ENCODE results near the gene KAT8. TPM values are rescaled to one million over a fixed set of nuclear protein-coding genes. Genes with fewer than 3 reads are reported as not detected.
A peak's percentile ranks its signal among the peaks of the same experiment; 100 is the strongest.

Gene KAT8
- total RNA-seq, 1 experiment from 2014 or later, result 44.9 TPM

GRCh38 chr16:31130899-31131298, 13.4 kb downstream of the KAT8 start:
- Histone ChIP-seq H3K79me2 (ENCODE audit: insufficient read depth, low read length) (peaks cover 7% of the 10 kb centered on the region; the same call in 1 of the 2 replicates), H3K4me2 (ENCODE audit: low read length) (peak overlapping the region; percentile 53), H3K27ac (ENCODE audit: low read depth, low read length) (peak overlapping the region; percentile 58), H3K9me2 (ENCODE audit: insufficient read depth) (no peaks in the 10 kb centered on the region), H3K27me3 (ENCODE audit: insufficient read depth, low read length) (no peaks in the 10 kb centered on the region), H3K4me1 (ENCODE audit: control insufficient read depth in 1 of 2, insufficient read depth in 2 of 2, low read length in 2 of 2) (peaks cover 26 to 40% of the 10 kb centered on the region in 2 experiments), H3K4me3 (replicated peaks in 1 of 2; ENCODE audit: low read depth in 1 of 2, low read length in 2 of 2) (no peak overlapping the region), H2AFZ (ENCODE audit: low read depth, low read length, poor library complexity, severe bottlenecking) (no peak overlapping the region), H3K9ac (ENCODE audit: low read length) (peak overlapping the region; percentile 22; the same call in 1 of the 2 replicates), H3K36me3 (ENCODE audit: control insufficient read depth in 1 of 2, insufficient read depth in 2 of 2, low read length in 2 of 2) (peaks cover 8 to 14% of the 10 kb centered on the region in 2 experiments; a peak in 3 of 4 replicates), H3K9me3 (ENCODE audit: control insufficient read depth in 1 of 2, insufficient read depth in 1 of 2, low read depth in 1 of 2, low read length in 2 of 2) (no peaks in the 10 kb centered on the region), H4K20me1 (ENCODE audit: insufficient read depth) (no peaks in the 10 kb centered on the region)
- ATAC-seq, result peak; percentile 34
- TF ChIP-seq POLR2AphosphoS5 (IDR thresholded peaks at IDR 0.05; ENCODE audit: low read depth, low read length) (peak; percentile 66), EZH2phosphoT487 (IDR thresholded peaks at IDR 0.05; ENCODE audit: borderline replicate concordance) (no peak)
- intact Hi-C loops (cut with micrococcal nuclease), result no loop called here
- ChIA-PET CTCF (interaction anchor here (1.6 to 1.7 kb wide), 2 partner anchors 11 to 13 kb away, joined by 4 to 8 read pairs; partner anchors contain the start of gene KAT8), RAD21 (ENCODE audit: low non-redundant PET in 1 of 2, low total read pairs in 2 of 2, uncharacterized antibody in 2 of 2, unreplicated experiment in 2 of 2) (no interaction called here), POLR2A (interaction anchor here (1.5 to 2.4 kb wide), 2 partner anchors 11 to 13 kb away, joined by 3 to 7 read pairs; partner anchors contain the start of gene KAT8)
- no TSS peak for BruUV-seq (replicated peaks)
- no peak for DNase-seq (ENCODE audit: low read depth, low spot score)

- Histone ChIP-seq H3K27me3 (ENCODE audit: insufficient read depth, low read length) (no peaks in the 10 kb centered on the region), H3K4me1 (ENCODE audit: control insufficient read depth in 1 of 2, insufficient read depth in 2 of 2, low read length in 2 of 2) (peaks cover 29 to 45% of the 10 kb centered on the region in 2 experiments), H3K4me2 (ENCODE audit: low read length) (peak overlapping the region; percentile 53; the same call in 1 of the 2 replicates), H3K9me3 (ENCODE audit: control insufficient read depth in 1 of 2, insufficient read depth in 1 of 2, low read depth in 1 of 2, low read length in 2 of 2) (no peaks in the 10 kb centered on the region), H3K4me3 (replicated peaks in 1 of 2; ENCODE audit: low read depth in 1 of 2, low read length in 2 of 2) (no peak overlapping the region), H3K9me2 (ENCODE audit: insufficient read depth) (no peaks in the 10 kb centered on the region), H3K27ac (ENCODE audit: low read depth, low read length) (peak overlapping the region; percentile 41), H3K79me2 (ENCODE audit: insufficient read depth, low read length) (peaks cover 7% of the 10 kb centered on the region; the same call in 1 of the 2 replicates), H4K20me1 (ENCODE audit: insufficient read depth) (no peaks in the 10 kb centered on the region), H3K9ac (ENCODE audit: low read length) (peak overlapping the region; percentile 22; the same call in 1 of the 2 replicates), H3K36me3 (ENCODE audit: control insufficient read depth in 1 of 2, insufficient read depth in 2 of 2, low read length in 2 of 2) (peaks cover 8 to 14% of the 10 kb centered on the region in 2 experiments; a peak in 3 of 4 replicates), H2AFZ (ENCODE audit: low read depth, low read length, poor library complexity, severe bottlenecking) (no peak overlapping the region)
- no peak for ATAC-seq
- intact Hi-C loops (cut with micrococcal nuclease), result no loop called here
- RAD21 ChIA-PET (ENCODE audit: low non-redundant PET in 1 of 2, low total read pairs in 2 of 2, uncharacterized antibody in 2 of 2, unreplicated experiment in 2 of 2), result no interaction called here
- POLR2A ChIA-PET, result interaction anchor here (1.5 to 2.4 kb wide), 2 partner anchors 10 to 14 kb away, joined by 3 to 7 read pairs; partner anchors contain the start of gene KAT8
- CTCF ChIA-PET, result interaction anchor here (1.6 to 1.7 kb wide), 2 partner anchors 11 to 14 kb away, joined by 4 to 8 read pairs; partner anchors contain the start of gene KAT8
- no peak for DNase-seq (ENCODE audit: low read depth, low spot score)
- BruUV-seq (replicated peaks), result no TSS peak
- TF ChIP-seq TCF7L2 (IDR thresholded peaks at IDR 0.05; ENCODE audit: borderline replicate concordance, extremely low read depth, insufficient read depth, insufficient read length) (no peak), SIN3A (IDR thresholded peaks at IDR 0.05; ENCODE audit: low read depth) (no peak), ELF1 (IDR thresholded peaks at IDR 0.05; ENCODE audit: borderline replicate concordance, low read depth) (no peak), CBX3 (IDR thresholded peaks at IDR 0.05; ENCODE audit: low read depth) (no peak), SRF (IDR thresholded peaks at IDR 0.05; ENCODE audit: low read depth) (no peak), EZH2 (IDR thresholded peaks at IDR 0.05) (no peak), ZBTB33 (IDR thresholded peaks at IDR 0.05; ENCODE audit: extremely low read depth, insufficient replicate concordance, low read length) (no peak), FOSL1 (IDR thresholded peaks at IDR 0.05; ENCODE audit: low read depth) (no peak), ZNF274 (IDR thresholded peaks at IDR 0.05; ENCODE audit: low read depth, low read length) (no peak), RAD21 (IDR thresholded peaks at IDR 0.05; ENCODE audit: low read depth) (no peak), ATF3 (IDR thresholded peaks at IDR 0.05) (no peak), CTCF (IDR thresholded peaks at IDR 0.05 in 2 of 3, conservative IDR thresholded peaks at IDR 0.05 in 1 of 3; ENCODE audit: borderline replicate concordance in 1 of 3, insufficient read depth in 1 of 3, low read depth in 2 of 3, low read length in 2 of 3) (no peak), EGR1 (IDR thresholded peaks at IDR 0.05; ENCODE audit: low read depth) (no peak), CEBPB (IDR thresholded peaks at IDR 0.05; ENCODE audit: low read depth) (no peak), JUND (IDR thresholded peaks at IDR 0.05) (no peak), POLR2A (IDR thresholded peaks at IDR 0.05; ENCODE audit: borderline replicate concordance, extremely low read depth, insufficient read depth, insufficient read length) (no peak)
These were observed 14.0 kb downstream of the KAT8 start for GRCh38 chr16:31131416-31131815.
